Uterus (tissue), 2 donors: ENCODE data around the gene PPP1R3E.

Experiments used
- CTCF ChIP-seq, 4 experiments: fragments of 200-600 bp in 2 of 4; fragments of 450-650 bp in 2 of 4; sonication (generic) in 2 of 4; IDR thresholded peaks; one replicate each; pipeline ENCODE4 v1.5.1; 2016 to 2019; ENCODE audit warnings: antibody characterized with exemption in 4 of 4, mild to moderate bottlenecking in 2 of 4, moderate library complexity in 1 of 4
- POLR2A ChIP-seq, 2 donors: fragments of 450-650 bp; IDR thresholded peaks; one replicate each; pipeline ENCODE4 v1.6.1; 2016; ENCODE audit warnings: antibody characterized with exemption in 2 of 2, mild to moderate bottlenecking in 1 of 2, moderate library complexity in 1 of 2

GRCh38 chr14:23308721-23309445 is 6.2 kb upstream of the PPP1R3E start:
- TF ChIP-seq CTCF (IDR thresholded peaks at IDR 0.05) (no peak), POLR2A (IDR thresholded peaks at IDR 0.05) (no peak)
